IMR-90 (cell line): Measurements from ENCODE around the gene ZBTB9. TPM values are rescaled to one million over a fixed set of nuclear protein-coding genes. Genes with fewer than 3 reads are reported as not detected.

Source experiments
- ATAC-seq: fragments of 200-7000 bp; cut with Tn5 transposase; 2 replicates; pipeline ENCODE4 v1.9.1; 2020; ENCODE audit warnings: low read depth, mild to moderate bottlenecking, moderate library complexity
- BruUV-seq: library from RNA; stranded (reverse); fragments of 400-500 nt; replicated peaks from 2 replicates; lab custom pipeline; 2021; lab: Mats Ljungman, UMichigan
- CTCF ChIA-PET: fragments of 300-600 bp; formaldehyde crosslinking; extraction: SDS; loops from one replicate; lab custom pipeline; 2021; ENCODE audit warnings: antibody characterized with exemption; lab: Yijun Ruan, JAX
- POLR2A ChIA-PET: fragments of 300-600 bp; sonication (Branson Sonifier 250); formaldehyde crosslinking; loops from one replicate; lab custom pipeline; 2022; ENCODE audit warnings: antibody characterized with exemption; ENCODE audit not compliant: unreplicated experiment; lab: Charles Lee
- DNase-seq: peaks from one replicate; pipeline ENCODE4 v3.0.0; 2013
- H2AFZ ChIP-seq: replicated peaks from 2 replicates; pipeline ENCODE3; 2013; ENCODE audit warnings: low read length, mild to moderate bottlenecking; ENCODE audit not compliant: poor library complexity
- H2AK5ac ChIP-seq: 2 replicates; pipeline ENCODE4 v1.6.1; 2013; ENCODE audit warnings: low read depth, low read length, inconsistent platforms
- H2AK9ac ChIP-seq: replicated peaks from 2 replicates; pipeline ENCODE3; 2013; ENCODE audit warnings: mild to moderate bottlenecking, low read depth, low read length, moderate library complexity; ENCODE audit not compliant: poor library complexity
- H2BK120ac ChIP-seq: 2 replicates; pipeline ENCODE4 v1.6.1; 2013; ENCODE audit warnings: low read depth, low read length, inconsistent platforms
- H2BK15ac ChIP-seq: 3 replicates; pipeline ENCODE4 v1.6.1; 2013; ENCODE audit warnings: low read depth, low read length, inconsistent platforms
- H2BK20ac ChIP-seq: 2 replicates; pipeline ENCODE4 v1.6.1; 2013; ENCODE audit warnings: low read depth, mild to moderate bottlenecking, inconsistent platforms, low read length, moderate library complexity
- H2BK5ac ChIP-seq: 2 replicates; pipeline ENCODE4 v1.6.1; 2013; ENCODE audit warnings: mild to moderate bottlenecking, low read depth, low read length, inconsistent platforms; ENCODE audit not compliant: poor library complexity, severe bottlenecking
- H3K14ac ChIP-seq: replicated peaks from 2 replicates; pipeline ENCODE4 v1.6.1; 2013; ENCODE audit warnings: low read depth, low read length, inconsistent platforms
- H3K18ac ChIP-seq: 2 replicates; pipeline ENCODE4 v1.6.1; 2013; ENCODE audit warnings: low read depth, low read length, control low read depth
- H3K23ac ChIP-seq: 2 replicates; pipeline ENCODE4 v1.6.1; 2013; ENCODE audit warnings: low read depth, low read length, inconsistent platforms
- H3K27ac ChIP-seq: 2 replicates; pipeline ENCODE4 v1.5.1; 2013; ENCODE audit warnings: mild to moderate bottlenecking, control low read depth, low read length; ENCODE audit not compliant: insufficient read depth
- H3K27me3 ChIP-seq: 2 replicates; pipeline ENCODE4 v1.6.1; 2013; ENCODE audit warnings: low read length; ENCODE audit not compliant: control insufficient read depth, insufficient read depth
- H3K36me3 ChIP-seq: 2 replicates; pipeline ENCODE4 v1.6.1; 2013; ENCODE audit warnings: low read length, mixed read lengths; ENCODE audit not compliant: control insufficient read depth, insufficient read depth
- H3K4ac ChIP-seq: 2 replicates; pipeline ENCODE4 v1.6.1; 2013; ENCODE audit warnings: low read depth, low read length, inconsistent platforms
- H3K4me1 ChIP-seq: 2 replicates; pipeline ENCODE4 v1.6.1; 2013; ENCODE audit warnings: low read length, mixed read lengths; ENCODE audit not compliant: control insufficient read depth, insufficient read depth
- H3K4me2 ChIP-seq: 2 replicates; pipeline ENCODE4 v1.6.1; 2013; ENCODE audit warnings: low read depth, mild to moderate bottlenecking, control low read depth, low read length, moderate library complexity
- H3K4me3 ChIP-seq: 2 replicates; pipeline ENCODE4 v1.5.1; 2013; ENCODE audit warnings: low read depth, mild to moderate bottlenecking, control low read depth, low read length, moderate library complexity; ENCODE audit not compliant: insufficient read depth
- H3K56ac ChIP-seq: 2 replicates; pipeline ENCODE4 v1.6.1; 2013; ENCODE audit warnings: low read length, inconsistent platforms; ENCODE audit not compliant: insufficient read depth; ENCODE audit errors: extremely low read depth
- H3K79me1 ChIP-seq, 2 experiments: 2 replicates each; pipeline ENCODE4 v1.6.1; 2013; ENCODE audit warnings: low read length in 2 of 2, inconsistent platforms in 1 of 2, low read depth in 1 of 2
- H3K9ac ChIP-seq: 2 replicates; pipeline ENCODE4 v1.6.1; 2013; ENCODE audit warnings: low read depth, low read length, control low read depth
- H3K9me1 ChIP-seq: 2 replicates; pipeline ENCODE4 v1.6.1; 2013; ENCODE audit warnings: low read length, inconsistent platforms; ENCODE audit not compliant: insufficient read depth
- H3K9me3 ChIP-seq: 2 replicates; pipeline ENCODE4 v1.6.1; 2013; ENCODE audit warnings: low read length; ENCODE audit not compliant: control insufficient read depth, insufficient read depth
- H4K20me1 ChIP-seq: 2 replicates; pipeline ENCODE4 v1.6.1; 2013; ENCODE audit warnings: low read length, inconsistent platforms; ENCODE audit not compliant: insufficient read depth
- H4K5ac ChIP-seq: 2 replicates; pipeline ENCODE4 v1.6.1; 2013; ENCODE audit warnings: mild to moderate bottlenecking, low read depth, low read length, control low read depth
- H4K8ac ChIP-seq, 2 experiments: 2 replicates each; pipeline ENCODE4 v1.6.1; 2013; ENCODE audit warnings: low read depth in 2 of 2, low read length in 2 of 2, control low read depth in 1 of 2, inconsistent platforms in 1 of 2
- H4K91ac ChIP-seq: 2 replicates; pipeline ENCODE4 v1.6.1; 2013; ENCODE audit warnings: low read depth, low read length, inconsistent platforms; ENCODE audit not compliant: insufficient read depth
- BHLHE40 ChIP-seq: fragments of 150-350 bp; IDR thresholded peaks from 2 replicates; pipeline ENCODE4 v1.6.1; 2016; ENCODE audit warnings: mild to moderate bottlenecking, low read depth, low read length
- FOS ChIP-seq: fragments of 150-350 bp; IDR thresholded peaks from 2 replicates; pipeline ENCODE4 v1.6.1; 2016; ENCODE audit warnings: low read depth, low read length
- SMC3 ChIP-seq: fragments of 150-350 bp; IDR thresholded peaks from 2 replicates; pipeline ENCODE4 v1.6.1; 2016; ENCODE audit warnings: low read depth, mild to moderate bottlenecking, antibody characterized with exemption, low read length, moderate library complexity
- USF2 ChIP-seq: fragments of 150-350 bp; IDR thresholded peaks from 2 replicates; pipeline ENCODE4 v1.6.1; 2017; ENCODE audit warnings: mild to moderate bottlenecking, antibody characterized with exemption, low read length, low read depth
- WGBS, 2 experiments: methylation state at CpG; one replicate each; pipeline versions ENCODE4 v1.1.5 to v1.1.7; 2013; ENCODE audit warnings: missing lambda C conversion rate in 2 of 2; ENCODE audit not compliant: insufficient read length in 1 of 2; ENCODE audit errors: extremely low coverage in 2 of 2; 5-methylcytosine and 5-hydroxymethylcytosine counted together
- dilution Hi-C: fragments of 300-500 bp; cut with HindIII; formaldehyde crosslinking; loops from one replicate; pipeline ENCODE4 v1.14.3; 2018; ENCODE audit warnings: low sequenced_read_pairs; ENCODE audit not compliant: unreplicated experiment
- in situ Hi-C: fragments of 300-500 bp; cut with MboI; formaldehyde crosslinking; loops from 3 replicates; pipeline ENCODE4 v1.14.3; 2019; ENCODE audit warnings: low sequenced_read_pairs, inconsistent platforms, mixed read lengths
- intact Hi-C: fragments of 100-400 bp; cut with micrococcal nuclease; formaldehyde crosslinking; loops from 2 replicates; pipeline ENCODE4 v1.10.0; 2022
- polyA plus RNA-seq, 3 experiments: library from polyadenylated mRNA; depleted of rRNA; stranded (reverse); fragments of >200 nt; gene quantifications; 2 replicates each; pipeline ENCODE4 v1.2.3, GENCODE V29; 2012; ENCODE audit warnings: low replicate concordance in 1 of 3
- total RNA-seq: library from RNA; depleted of rRNA; stranded (reverse); fragments of >200 nt; gene quantifications from 2 replicates; pipeline ENCODE4 v1.2.3, GENCODE V29; 2012

Gene ZBTB9
- total and polyA plus RNA-seq, 2 of the 4 experiments (the other 2 are of a cell fraction): 5.4 to 5.9 TPM

GRCh38 chr6:33438978-33439594 lies 15.3 kb upstream of the ZBTB9 start:
- Histone ChIP-seq H2BK20ac (no peak overlapping the region), H3K14ac (no peak overlapping the region), H2BK120ac (no peak overlapping the region), H4K5ac (no peak overlapping the region), H3K18ac (no peak overlapping the region), H3K79me1 (peaks cover 9 to 14% of the 10 kb centered on the region in 2 experiments), H4K8ac (no peak overlapping the region), H2AFZ (no peak overlapping the region), H3K4me3 (no peak overlapping the region), H3K4me1 (no peaks in the 10 kb centered on the region), H2AK9ac (no peak overlapping the region), H3K36me3 (peaks cover 68% of the 10 kb centered on the region), H3K27ac (no peak overlapping the region), H4K20me1 (no peaks in the 10 kb centered on the region), H3K56ac (no peak overlapping the region), H3K27me3 (no peaks in the 10 kb centered on the region), H3K9me3 (no peaks in the 10 kb centered on the region), H2BK15ac (no peak overlapping the region), H3K4ac (no peak overlapping the region), H3K23ac (no peak overlapping the region), H3K9me1 (peaks cover 3% of the 10 kb centered on the region; the same call in 1 of the 2 replicates), H2BK5ac (no peak overlapping the region), H3K4me2 (no peak overlapping the region), H2AK5ac (no peak overlapping the region), H4K91ac (no peak overlapping the region), H3K9ac (no peak overlapping the region)
- BruUV-seq: no TSS peak
- POLR2A ChIA-PET: no interaction called here
- dilution Hi-C loops: no loop called here
- DNase-seq (no peak), ATAC-seq (no peak)
- no CpG with 5 or more reads among the region's 3 CpGs for WGBS, 2 experiments
- intact Hi-C loops: no loop called here
- CTCF ChIA-PET: no interaction called here
- in situ Hi-C loops: no loop called here
- no peak for TF ChIP-seq SMC3
- no peak for TF ChIP-seq FOS
- no peak for TF ChIP-seq USF2
- no peak for TF ChIP-seq BHLHE40
